GM12872 (cell line): ENCODE results near the gene C4orf17.

Experiments used
- CTCF ChIP-seq: IDR thresholded peaks from 3 replicates; pipeline ENCODE4 v1.5.1; 2011; ENCODE audit warnings: low read depth, mild to moderate bottlenecking, low read length, moderate library complexity; ENCODE audit not compliant: insufficient read depth

The C4orf17 gene

GRCh38 chr4:99510721-99511120 lies at the start of gene C4orf17:
Gene C4orf17 (plus strand): TSS chr4:99511021. CDS start chr4:99513082, 2,061 bp downstream.
- no peak for TF ChIP-seq CTCF

GRCh38 chr4:99461623-99462401 lies 49.0 kb upstream of the C4orf17 start:
- no peak for TF ChIP-seq CTCF

- TF ChIP-seq CTCF, result peak; percentile 75
Measured at GRCh38 chr4:99462875-99463464, 47.9 kb upstream of the C4orf17 start.

GRCh38 chr4:99463566-99463965 lies 47.3 kb upstream of the C4orf17 start:
- no peak for TF ChIP-seq CTCF

- no peak for TF ChIP-seq CTCF
Measured at GRCh38 chr4:99467887-99468286, 42.9 kb upstream of the C4orf17 start.

GRCh38 chr4:99468889-99469288 lies 41.9 kb upstream of the C4orf17 start:
- no peak for TF ChIP-seq CTCF

- no peak for TF ChIP-seq CTCF
Measured at GRCh38 chr4:99471349-99471748, 39.5 kb upstream of the C4orf17 start.
